H1 (cell line): ENCODE results near the gene PLEKHG1. TPM values are rescaled to one million over a fixed set of nuclear protein-coding genes. Genes with fewer than 3 reads are reported as not detected.

Source experiments
- CTCF ChIA-PET: fragments of 300-600 bp; sonication (Branson Sonifier 250); formaldehyde crosslinking; loops from one replicate; lab custom pipeline; 2021; ENCODE audit not compliant: partially characterized antibody; lab: Charles Lee
- POLR2A ChIA-PET: fragments of 300-600 bp; sonication (Branson Sonifier 250); formaldehyde crosslinking; loops from one replicate; lab custom pipeline; 2021; ENCODE audit warnings: inconsistent platforms; ENCODE audit not compliant: partially characterized antibody; lab: Charles Lee
- DNase-seq, 2 experiments: peaks; one replicate each; pipeline versions ENCODE4 v3.0.0 to v3.0.0-alpha.2; 2010 to 2022; ENCODE audit warnings: low spot score in 2 of 2, low read depth in 1 of 2, mixed read lengths in 1 of 2
- FAIRE-seq: peaks from 2 replicates; lab custom pipeline; 2011; peaks lifted over from hg19 to GRCh38; lab: Jason Lieb, UNC
- H2AFZ ChIP-seq: 2 replicates; pipeline ENCODE4 v1.8.1; 2012; ENCODE audit warnings: low read length, inconsistent platforms
- H2AK5ac ChIP-seq: 2 replicates; pipeline ENCODE4 v1.6.1; 2013; ENCODE audit warnings: low read depth, low read length
- H2BK120ac ChIP-seq: replicated peaks from 2 replicates; pipeline ENCODE3; 2013; ENCODE audit warnings: low read depth, low read length, inconsistent platforms
- H2BK12ac ChIP-seq: 2 replicates; pipeline ENCODE4 v1.6.1; 2013; ENCODE audit warnings: low read depth, low read length
- H2BK15ac ChIP-seq: 2 replicates; pipeline ENCODE4 v1.6.1; 2013; ENCODE audit warnings: low read length
- H2BK20ac ChIP-seq: 2 replicates; pipeline ENCODE4 v1.6.1; 2013; ENCODE audit warnings: low read length
- H2BK5ac ChIP-seq: 2 replicates; pipeline ENCODE4 v1.6.1; 2013; ENCODE audit warnings: low read depth, low read length
- H3K14ac ChIP-seq: 2 replicates; pipeline ENCODE4 v1.6.1; 2013; ENCODE audit warnings: inconsistent platforms; ENCODE audit not compliant: insufficient read length
- H3K18ac ChIP-seq: 2 replicates; pipeline ENCODE4 v1.6.1; 2013; ENCODE audit warnings: low read length; ENCODE audit errors: extremely low read depth
- H3K23ac ChIP-seq: 2 replicates; pipeline ENCODE4 v1.6.1; 2013; ENCODE audit warnings: inconsistent platforms; ENCODE audit not compliant: insufficient read length
- H3K23me2 ChIP-seq: 2 replicates; pipeline ENCODE4 v1.6.1; 2013; ENCODE audit warnings: low read depth, low read length
- H3K27ac ChIP-seq: 2 replicates; pipeline ENCODE4 v1.6.1; 2011; ENCODE audit warnings: low read depth, low read length, inconsistent platforms
- H3K27me3 ChIP-seq, 4 experiments: replicated peaks in 1 of 4; 1 replicate in 1 of 4; 2 replicates in 3 of 4; pipeline versions ENCODE4 v1.6.1 to v1.8.1; 2011 to 2013; ENCODE audit warnings: low read length in 3 of 4, mild to moderate bottlenecking in 3 of 4, inconsistent platforms in 2 of 4, mixed read lengths in 2 of 4, moderate library complexity in 1 of 4; ENCODE audit not compliant: control insufficient read depth in 3 of 4, insufficient read depth in 3 of 4; ENCODE audit errors: extremely low read depth in 1 of 4
- H3K36me3 ChIP-seq, 4 experiments: 2 replicates each; pipeline versions ENCODE4 v1.6.1 to v1.8.1; 2011 to 2013; ENCODE audit warnings: mild to moderate bottlenecking in 4 of 4, low read length in 3 of 4, moderate library complexity in 2 of 4, control low read depth in 1 of 4, inconsistent platforms in 1 of 4; ENCODE audit not compliant: insufficient read depth in 4 of 4, control insufficient read depth in 2 of 4
- H3K4ac ChIP-seq: replicated peaks from 2 replicates; pipeline ENCODE3; 2013; ENCODE audit warnings: low read length, low read depth, mixed read lengths, inconsistent platforms; ENCODE audit not compliant: insufficient read length
- H3K4me1 ChIP-seq, 4 experiments: replicated peaks in 1 of 4; 1 replicate in 1 of 4; 2 replicates in 3 of 4; pipeline versions ENCODE4 v1.6.1 to v1.8.1; 2011 to 2013; ENCODE audit warnings: low read length in 3 of 4, inconsistent platforms in 2 of 4, mixed read lengths in 1 of 4; ENCODE audit not compliant: insufficient read depth in 4 of 4, control insufficient read depth in 3 of 4
- H3K4me2 ChIP-seq, 2 experiments: 2 replicates each; pipeline versions ENCODE4 v1.6.1 to v1.8.1; 2011 to 2013; ENCODE audit warnings: low read depth in 2 of 2, low read length in 2 of 2, control low read depth in 1 of 2, inconsistent platforms in 1 of 2, mild to moderate bottlenecking in 1 of 2; ENCODE audit not compliant: insufficient read depth in 1 of 2
- H3K4me3 ChIP-seq, 4 experiments: fragments of 200-600, 300-600 bp in 1 of 4; sonication (generic), shearing (Covaris generic), sonication (Bioruptor Twin) in 1 of 4; 2 replicates each; pipeline versions ENCODE4 v1.5.1 to v1.8.1; 2011 to 2016; ENCODE audit warnings: low read length in 4 of 4, low read depth in 3 of 4, control low read depth in 2 of 4, inconsistent platforms in 2 of 4, mild to moderate bottlenecking in 2 of 4, mixed read lengths in 1 of 4, moderate library complexity in 1 of 4; ENCODE audit not compliant: insufficient read depth in 2 of 4; ENCODE audit errors: extremely low read depth in 1 of 4
- H3K56ac ChIP-seq: replicated peaks from 2 replicates; pipeline ENCODE3; 2013; ENCODE audit warnings: low read depth, mild to moderate bottlenecking, mixed read lengths, low read length, inconsistent platforms; ENCODE audit not compliant: insufficient read length
- H3K79me1 ChIP-seq: 2 replicates; pipeline ENCODE4 v1.6.1; 2013; ENCODE audit warnings: low read depth, low read length, control low read depth
- H3K79me2 ChIP-seq, 2 experiments: 2 replicates each; pipeline versions ENCODE4 v1.6.1 to v1.8.1; 2012 to 2013; ENCODE audit warnings: low read length in 2 of 2, mild to moderate bottlenecking in 2 of 2, inconsistent platforms in 1 of 2; ENCODE audit not compliant: insufficient read depth in 2 of 2, control insufficient read depth in 1 of 2
- H3K9ac ChIP-seq, 4 experiments: replicated peaks in 1 of 4; 1 replicate in 1 of 4; 2 replicates in 3 of 4; pipeline versions ENCODE4 v1.6.1 to v1.8.1; 2011 to 2013; ENCODE audit warnings: low read depth in 3 of 4, low read length in 3 of 4, control low read depth in 2 of 4, mild to moderate bottlenecking in 2 of 4, moderate library complexity in 2 of 4, inconsistent platforms in 1 of 4; ENCODE audit errors: extremely low read depth in 1 of 4
- H3K9me3 ChIP-seq, 2 experiments: 2 replicates each; pipeline versions ENCODE4 v1.6.1 to v1.8.1; 2012 to 2013; ENCODE audit warnings: mild to moderate bottlenecking in 2 of 2, moderate library complexity in 2 of 2, control low read depth in 1 of 2, inconsistent platforms in 1 of 2, low read depth in 1 of 2, low read length in 1 of 2, mixed read lengths in 1 of 2; ENCODE audit not compliant: insufficient read depth in 2 of 2
- H4K20me1 ChIP-seq, 2 experiments: replicated peaks in 1 of 2; 2 replicates each; pipeline versions ENCODE3 to v1.8.1; 2011 to 2013; ENCODE audit warnings: inconsistent platforms in 2 of 2, low read length in 2 of 2, mild to moderate bottlenecking in 1 of 2; ENCODE audit not compliant: insufficient read depth in 2 of 2, control insufficient read depth in 1 of 2
- H4K5ac ChIP-seq: 2 replicates; pipeline ENCODE4 v1.6.1; 2013; ENCODE audit warnings: low read length, low read depth, mixed read lengths, inconsistent platforms; ENCODE audit not compliant: insufficient read length
- H4K8ac ChIP-seq: 2 replicates; pipeline ENCODE4 v1.8.0; 2013; ENCODE audit warnings: mild to moderate bottlenecking, moderate library complexity, low read length, inconsistent platforms; ENCODE audit not compliant: insufficient read depth; ENCODE audit errors: extremely low read depth
- H4K91ac ChIP-seq: replicated peaks from 2 replicates; pipeline ENCODE3; 2013; ENCODE audit warnings: low read length, mixed read lengths, inconsistent platforms; ENCODE audit not compliant: insufficient read length
- ATF3 ChIP-seq: IDR thresholded peaks from 2 replicates; pipeline ENCODE4 v1.6.1; 2011; ENCODE audit warnings: low read depth, mild to moderate bottlenecking, low read length; ENCODE audit not compliant: insufficient read depth
- CREB1 ChIP-seq: IDR thresholded peaks from 2 replicates; pipeline ENCODE4 v1.6.1; 2012; ENCODE audit warnings: inconsistent platforms
- CTBP2 ChIP-seq: IDR thresholded peaks from 2 replicates; pipeline ENCODE4 v1.7.0; 2011; ENCODE audit warnings: borderline replicate concordance, mild to moderate bottlenecking, moderate library complexity, mixed read lengths, low read length; ENCODE audit not compliant: insufficient read depth, insufficient read length
- CTCF ChIP-seq, 3 experiments: IDR thresholded peaks; 1 replicate in 2 of 3; 2 replicates in 1 of 3; pipeline versions ENCODE4 v1.5.1 to v1.6.1; 2011; ENCODE audit warnings: low read length in 3 of 3, mild to moderate bottlenecking in 3 of 3, inconsistent platforms in 2 of 3, low read depth in 1 of 3, moderate library complexity in 1 of 3; ENCODE audit not compliant: insufficient read depth in 1 of 3; ENCODE audit errors: control extremely low read depth in 1 of 3
- E2F6 ChIP-seq: IDR thresholded peaks from 2 replicates; pipeline ENCODE4 v1.6.1; 2012; ENCODE audit warnings: inconsistent platforms
- JUND ChIP-seq: IDR thresholded peaks from 2 replicates; pipeline ENCODE4 v1.6.1; 2011; ENCODE audit warnings: mild to moderate bottlenecking, improper control_type of control experiment, low read length
- KDM4A ChIP-seq: IDR thresholded peaks from one replicate; pipeline ENCODE4 v1.7.1; 2012; ENCODE audit warnings: low read depth, mild to moderate bottlenecking, moderate library complexity, low read length, inconsistent platforms; ENCODE audit not compliant: severe bottlenecking
- MAX ChIP-seq: IDR thresholded peaks from 2 replicates; pipeline ENCODE4 v1.6.1; 2012; ENCODE audit warnings: inconsistent platforms
- PHF8 ChIP-seq: fragments of 200-600 bp; sonication (generic); conservative IDR thresholded peaks from 2 replicates; pipeline ENCODE4 v1.7.1; 2012; ENCODE audit warnings: low read depth, mild to moderate bottlenecking, inconsistent platforms, low read length, moderate library complexity
- SAP30 ChIP-seq: fragments of 300-600 bp; sonication (generic); IDR thresholded peaks from 2 replicates; pipeline ENCODE4 v1.7.1; 2012; ENCODE audit warnings: low read length, moderate library complexity, mild to moderate bottlenecking, inconsistent platforms; ENCODE audit not compliant: insufficient read depth, insufficient replicate concordance
- ZNF274 ChIP-seq: IDR thresholded peaks from 2 replicates; pipeline ENCODE4 v1.7.0; 2012; ENCODE audit warnings: low read length, borderline replicate concordance; ENCODE audit errors: extremely low read depth
- polyA plus RNA-seq, 7 experiments: library from polyadenylated mRNA; depleted of rRNA in 3 of 7; stranded (reverse) in 5 of 7; unstranded in 2 of 7; fragments of >200 nt in 5 of 7; fragments of 200-250 nt in 2 of 7; gene quantifications; 1 replicate in 5 of 7; 2 replicates in 1 of 7; 4 replicates in 1 of 7; pipeline versions ENCODE4 v1.2.1 to v1.2.3, GENCODE V29; 2011 to 2013; ENCODE audit warnings: missing spikeins in 2 of 7, mixed read lengths in 2 of 7
- total RNA-seq: library from RNA; stranded (reverse); fragmentation: NEBNext Ultra II Directional; extraction: Animal tissue kit (Norgen Biotek cat#: 25700); gene quantifications from 2 replicates; pipeline ENCODE4 v1.2.1, GENCODE V29; 2021

PLEKHG1 gene
- total and polyA plus RNA-seq, 2 of the 8 experiments (the other 6 are each of a cell fraction or from before 2014, with no cell fraction given): 0.94 to 2.2 TPM

- FAIRE-seq (no peak), DNase-seq (no peak)
- no peak overlapping the region for H2BK120ac ChIP-seq
- H3K36me3 ChIP-seq: no peaks in the 10 kb centered on the region
- H2BK12ac ChIP-seq: no peak overlapping the region
- H3K14ac ChIP-seq: no peak overlapping the region
- H4K5ac ChIP-seq: no peak overlapping the region
- H3K79me1 ChIP-seq: no peaks in the 10 kb centered on the region
- H3K27me3 ChIP-seq: no peaks in the 10 kb centered on the region
- no peak overlapping the region for H2BK20ac ChIP-seq
- H4K20me1 ChIP-seq: no peaks in the 10 kb centered on the region
- no peaks in the 10 kb centered on the region for H3K9me3 ChIP-seq
- no peaks in the 10 kb centered on the region for H3K79me2 ChIP-seq
- H3K9ac ChIP-seq: no peak overlapping the region
- H3K56ac ChIP-seq: no peak overlapping the region
- no peak overlapping the region for H3K4me2 ChIP-seq
- H3K23me2 ChIP-seq: no peaks in the 10 kb centered on the region
- no peak overlapping the region for H3K23ac ChIP-seq
- no peak overlapping the region for H3K4me3 ChIP-seq
- no peak overlapping the region for H3K4ac ChIP-seq
- no peak overlapping the region for H4K91ac ChIP-seq
- no peak overlapping the region for H2BK5ac ChIP-seq
- H2AFZ ChIP-seq: no peak overlapping the region
- no peak overlapping the region for H3K27ac ChIP-seq
- H3K4me1 ChIP-seq: peaks cover 0 to 2% (median 0%) of the 10 kb centered on the region in 4 experiments; a peak in 1 of 7 replicates
- H4K8ac ChIP-seq: no peak overlapping the region
- H2BK15ac ChIP-seq: no peak overlapping the region
- CTCF ChIA-PET: no interaction called here
- no peak overlapping the region for H3K18ac ChIP-seq
- no peak overlapping the region for H2AK5ac ChIP-seq
- POLR2A ChIA-PET: no interaction called here
- TF ChIP-seq CTCF (IDR thresholded peaks at IDR 0.05; ENCODE audit: control extremely low read depth in 1 of 3, insufficient read depth in 1 of 3, low read depth in 1 of 3, low read length in 3 of 3): no peak
- TF ChIP-seq ZNF274: no peak
- no peak for TF ChIP-seq JUND
- TF ChIP-seq E2F6: no peak
- no peak for TF ChIP-seq KDM4A
- TF ChIP-seq SAP30: no peak
- TF ChIP-seq PHF8: no peak
- TF ChIP-seq MAX: no peak
- TF ChIP-seq CTBP2: no peak
- TF ChIP-seq CREB1: no peak
- no peak for TF ChIP-seq ATF3
Observed at GRCh38 chr6:150589852-150590251, 9.8 kb upstream of the PLEKHG1 start.
